ENCODE measurements around the gene WDR88.
"Not testable (repeated sequence)": the region's sequence is repeated elsewhere in the genome, so short reads cannot be mapped to it uniquely, and the experiment has no call there.

The WDR88 gene

DNA sequence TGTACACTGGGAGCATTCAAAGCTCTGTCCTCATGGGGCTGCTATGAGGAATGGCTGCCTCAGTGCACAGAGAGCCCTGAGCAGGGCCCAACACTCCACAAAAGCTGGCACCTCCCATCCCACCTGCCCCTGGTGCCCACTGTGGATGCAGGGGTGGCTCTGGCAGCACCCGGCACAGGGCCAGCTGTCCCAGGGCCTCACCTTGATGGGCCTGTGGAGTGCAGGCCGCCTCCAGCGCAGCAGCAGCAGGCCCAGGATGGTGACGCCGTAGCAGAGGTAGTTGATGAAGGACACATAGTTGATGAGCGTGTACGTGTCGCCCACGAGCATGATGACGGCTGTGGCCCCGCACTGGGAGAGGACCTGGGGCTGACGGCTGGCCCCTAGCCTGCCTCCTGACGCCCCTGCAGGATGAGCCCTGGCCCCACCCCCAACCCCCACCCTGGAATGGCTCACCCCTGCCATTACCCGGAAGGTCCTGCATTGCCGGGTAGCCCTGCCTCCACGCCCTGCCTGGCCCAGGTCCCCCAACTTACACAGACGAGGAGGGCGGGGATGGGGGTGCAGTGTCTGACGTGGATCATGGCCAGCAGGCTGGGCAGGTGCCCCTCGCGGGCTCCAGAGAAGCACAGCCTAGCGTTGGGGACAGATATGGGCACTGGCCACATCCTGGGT lies 78.5 kb downstream of the WDR88 start:
- DNase-seq (ENCODE audit: low read depth in 2 of 2), result no peak

DNA sequence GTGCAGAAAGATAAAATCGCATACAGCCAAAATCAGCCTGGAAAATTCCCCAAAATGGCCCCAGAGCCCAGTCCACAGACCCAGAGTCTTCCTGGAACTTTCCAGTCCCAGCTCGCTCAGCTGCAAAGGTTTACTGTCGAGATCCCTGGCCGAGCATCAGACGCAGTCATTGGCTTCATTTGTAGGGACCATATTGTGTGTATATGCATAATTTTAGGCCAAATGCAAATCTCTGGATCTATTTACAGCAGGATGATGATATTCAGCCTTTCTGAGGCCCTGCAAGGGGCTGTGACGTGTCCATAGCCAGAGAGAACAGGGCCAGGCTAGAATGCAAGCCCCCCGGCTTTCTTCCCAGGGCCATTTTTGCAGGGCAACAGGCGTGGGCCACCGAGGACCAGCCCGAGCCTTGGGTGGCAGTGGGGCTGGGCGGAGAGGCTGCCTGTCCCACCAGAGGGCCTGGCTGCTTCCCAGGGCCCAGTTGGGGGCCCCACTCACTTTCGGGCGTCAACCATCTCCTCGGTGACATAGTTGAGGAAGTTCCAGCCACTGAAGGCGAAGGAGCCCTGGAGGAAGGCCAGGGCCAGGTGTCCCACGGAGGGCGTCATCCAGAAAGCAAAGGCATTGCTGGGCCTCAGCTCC lies 80.0 kb downstream of the WDR88 start:
- DNase-seq (ENCODE audit: low read depth in 2 of 2), result no peak

DNA sequence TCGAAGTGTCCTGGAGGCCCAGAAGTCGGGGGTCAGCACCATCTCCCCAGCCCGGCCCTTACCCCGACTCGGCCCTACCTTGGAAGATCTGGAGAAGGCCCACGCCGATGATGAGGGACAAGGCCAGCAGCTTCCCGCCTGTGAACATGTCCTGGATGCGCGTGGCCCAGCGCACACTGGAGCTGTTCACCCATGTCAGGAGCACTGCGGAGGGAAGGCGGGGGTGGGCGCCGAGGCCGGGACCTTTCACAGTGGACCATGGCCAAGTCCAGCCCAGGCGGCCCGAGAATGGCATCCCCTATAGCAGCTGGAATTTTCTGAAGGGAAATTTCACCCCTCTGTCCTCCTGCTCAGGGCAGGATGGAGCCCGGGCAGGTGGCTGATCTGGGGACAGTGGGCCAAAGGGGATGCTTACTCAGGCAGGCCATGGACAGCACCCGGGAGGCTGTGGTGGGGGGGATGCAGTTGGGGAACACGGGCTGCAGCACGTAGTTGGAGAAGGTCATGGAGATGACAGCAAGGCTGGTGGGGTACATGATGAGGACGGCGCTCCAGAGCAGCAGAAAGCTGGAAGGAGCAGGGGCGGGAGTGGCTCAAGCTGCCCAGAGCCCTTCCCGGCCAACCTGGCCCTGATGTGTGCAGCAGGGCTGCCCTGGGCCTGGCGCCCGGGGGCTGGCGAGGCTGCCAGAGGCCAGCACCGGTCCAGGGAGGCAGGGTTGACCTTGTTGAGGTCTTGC lies 80.7 kb downstream of the WDR88 start:
- no peak for DNase-seq (ENCODE audit: low read depth in 2 of 2)

DNA sequence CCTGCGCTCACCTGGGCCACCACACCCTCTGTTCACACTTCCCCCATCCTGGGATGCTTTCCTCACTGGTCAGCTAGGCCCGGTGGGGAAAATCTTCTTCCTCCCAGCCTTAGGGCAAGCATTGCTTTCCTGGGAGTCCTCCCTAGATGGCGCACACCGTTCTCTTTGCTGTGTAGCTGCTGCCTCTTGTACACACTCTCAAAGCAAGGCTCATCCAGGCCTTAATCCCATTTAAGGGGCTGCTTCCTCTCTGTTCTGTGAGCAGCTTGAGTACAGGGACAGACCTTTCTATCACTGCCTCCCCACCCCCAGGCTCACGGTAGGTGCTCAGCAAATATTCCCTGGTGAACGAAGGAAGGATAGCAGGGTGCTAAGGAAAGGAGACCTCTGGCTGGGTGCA lies 82.7 kb downstream of the WDR88 start:
- no peak for DNase-seq (ENCODE audit: low read depth in 2 of 2)

DNA sequence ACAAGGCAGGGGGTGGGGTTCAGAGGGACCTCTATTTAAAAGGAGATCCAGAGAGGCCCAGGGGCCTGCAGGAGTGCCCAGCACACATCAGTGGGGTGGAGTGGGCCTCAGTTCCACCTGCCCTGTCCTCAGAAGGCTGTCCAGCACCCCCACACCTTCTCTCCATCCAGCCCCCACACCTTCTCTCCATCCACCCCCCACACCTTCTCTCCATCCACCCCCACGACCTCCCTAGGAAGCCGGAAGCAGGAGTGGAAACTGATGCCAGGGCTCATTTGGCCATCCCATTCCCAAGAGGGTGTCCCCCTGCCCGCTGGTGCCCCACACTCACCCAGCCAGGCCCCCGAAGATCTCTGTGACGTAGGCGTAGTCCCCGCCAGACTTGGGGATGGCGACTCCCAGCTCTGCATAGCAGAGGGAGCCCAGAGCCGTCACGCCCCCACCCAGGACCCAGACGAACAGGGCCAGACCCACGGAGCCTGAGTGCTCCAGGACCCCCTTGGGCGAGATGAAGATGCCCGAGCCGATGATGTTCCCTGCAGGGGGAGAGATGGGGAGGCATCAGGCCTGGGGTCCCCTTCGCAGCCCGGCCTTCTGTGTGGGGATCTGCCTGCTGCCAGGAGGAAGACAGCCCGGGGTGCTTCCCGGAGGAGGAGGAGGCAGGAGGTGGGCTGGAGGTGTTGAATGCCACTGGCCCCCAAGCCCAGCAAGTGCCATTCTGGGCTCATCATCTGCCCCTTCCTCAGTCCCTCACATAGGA lies 83.7 kb downstream of the WDR88 start:
- DNase-seq (ENCODE audit: low read depth in 2 of 2), result no peak

DNA sequence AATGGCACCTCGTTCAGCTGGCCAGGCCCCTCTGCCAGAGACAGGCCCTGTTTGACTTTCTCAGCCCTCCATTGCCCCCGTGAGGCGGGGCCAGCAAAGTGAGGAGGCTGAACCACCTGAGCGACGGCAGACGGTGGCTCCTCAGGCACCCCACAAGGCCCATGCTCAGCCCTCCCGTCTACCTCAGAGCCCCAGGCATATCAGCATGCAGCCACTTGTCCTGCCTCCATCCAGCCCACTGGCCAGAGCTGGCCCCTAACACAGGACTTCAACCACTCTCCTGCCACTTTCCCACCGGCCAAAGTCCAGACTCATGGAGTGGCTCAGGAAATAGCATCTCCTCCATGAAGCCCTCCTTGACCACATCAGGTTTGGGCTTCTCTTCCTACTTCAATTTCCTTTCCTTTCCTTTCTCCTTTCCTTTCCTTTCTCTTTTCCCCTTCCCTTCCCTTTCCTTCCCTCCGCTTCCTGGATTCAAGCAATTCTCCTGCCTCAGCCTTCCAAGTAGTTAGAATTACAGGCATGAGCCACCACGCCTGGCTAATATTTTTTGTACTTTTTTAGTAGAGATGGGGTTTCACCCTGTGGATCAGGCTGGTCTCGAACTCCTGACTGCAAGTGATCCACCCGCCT lies 84.4 kb downstream of the WDR88 start:
- no peak for DNase-seq (ENCODE audit: low read depth in 2 of 2)

DNA sequence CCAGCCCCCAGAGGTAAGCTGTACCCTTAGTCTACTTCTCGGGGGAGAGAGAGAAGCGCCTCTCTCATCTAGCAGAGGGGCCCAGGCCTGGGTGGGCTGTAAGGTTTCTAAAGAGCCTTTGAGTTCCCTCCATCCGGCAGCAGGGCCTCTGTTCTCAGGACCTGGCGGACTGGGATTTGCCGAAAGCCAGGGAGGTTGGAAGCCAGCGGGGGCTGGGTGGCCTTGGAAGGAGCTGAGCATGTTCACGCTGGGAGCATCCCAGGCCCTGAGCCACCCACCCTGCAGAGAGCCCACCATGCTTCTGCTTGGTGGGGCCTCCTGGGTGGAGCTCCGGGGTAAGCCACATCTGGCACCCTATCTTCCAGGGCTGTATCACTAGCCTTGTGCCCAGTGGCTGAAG lies 86.0 kb downstream of the WDR88 start:
- no peak for DNase-seq (ENCODE audit: low read depth in 2 of 2)

DNA sequence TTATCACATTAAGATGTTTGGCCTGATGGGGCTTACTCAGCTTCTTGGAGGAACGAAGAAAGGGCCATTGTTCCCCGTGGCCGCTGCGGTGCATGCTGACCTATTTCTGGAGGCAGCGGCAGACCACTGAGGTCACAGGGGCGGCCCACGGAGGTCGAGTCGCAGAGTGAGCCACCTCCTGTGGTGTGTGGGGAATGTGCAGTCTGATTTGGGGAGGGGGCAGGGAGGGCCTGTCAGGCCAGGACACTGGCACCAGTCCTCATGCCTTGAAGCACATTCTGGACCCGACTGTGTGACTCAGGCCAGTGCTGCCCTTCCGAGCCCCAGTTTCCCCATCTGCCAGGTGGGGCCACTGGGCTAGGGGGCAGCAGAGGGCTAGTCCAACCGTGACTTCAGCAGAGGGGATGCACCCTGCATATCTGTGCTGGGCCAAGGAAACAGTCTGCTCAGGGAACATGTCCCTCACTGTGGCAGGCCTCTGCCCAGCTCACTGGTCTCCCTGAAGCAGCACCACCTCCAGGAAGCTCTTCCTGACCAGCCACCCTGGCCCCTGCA lies 87.4 kb downstream of the WDR88 start:
- no peak for DNase-seq (ENCODE audit: low read depth in 2 of 2)

DNA sequence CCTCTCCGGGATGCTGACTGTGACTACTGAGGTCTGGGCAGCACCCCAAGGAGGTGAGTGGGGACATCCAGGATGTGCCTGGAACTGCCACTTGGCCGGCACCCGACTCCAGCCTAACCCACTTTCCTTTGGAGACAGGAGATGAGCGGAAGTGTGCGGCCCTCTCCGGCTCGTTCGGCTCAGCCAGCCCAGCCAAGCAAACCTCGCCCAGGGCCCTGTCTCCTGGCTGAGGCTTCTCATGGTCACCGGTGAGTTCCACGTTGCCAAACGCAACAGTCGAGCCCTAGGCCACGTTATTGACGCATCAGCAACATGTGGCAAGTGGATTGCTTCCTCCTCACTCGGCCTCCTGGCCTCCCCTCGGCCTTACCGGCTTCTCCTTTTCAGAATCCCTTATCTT lies 88.2 kb downstream of the WDR88 start:
- no peak for DNase-seq (ENCODE audit: low read depth in 2 of 2)

DNA sequence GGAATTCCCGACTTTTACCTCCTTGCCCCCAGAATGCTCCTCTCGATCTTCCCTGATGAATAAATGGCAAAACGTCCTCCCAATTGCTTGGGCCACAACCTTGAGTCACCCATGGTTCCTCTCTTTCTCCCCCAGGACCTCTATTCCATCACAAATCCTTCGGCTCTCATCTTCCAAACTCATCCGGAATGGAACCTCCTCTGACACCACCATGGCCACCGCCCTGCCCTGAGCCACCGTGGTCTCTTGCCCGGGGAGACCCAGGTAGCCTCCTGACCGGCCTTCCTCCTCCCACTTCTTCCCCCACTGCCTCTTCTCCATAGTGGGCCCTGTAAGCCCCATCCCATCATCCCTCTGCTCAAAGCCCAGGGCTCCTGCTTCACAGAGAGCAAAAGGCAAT lies 88.8 kb downstream of the WDR88 start:
- DNase-seq (ENCODE audit: low read depth in 2 of 2), result no peak

DNA sequence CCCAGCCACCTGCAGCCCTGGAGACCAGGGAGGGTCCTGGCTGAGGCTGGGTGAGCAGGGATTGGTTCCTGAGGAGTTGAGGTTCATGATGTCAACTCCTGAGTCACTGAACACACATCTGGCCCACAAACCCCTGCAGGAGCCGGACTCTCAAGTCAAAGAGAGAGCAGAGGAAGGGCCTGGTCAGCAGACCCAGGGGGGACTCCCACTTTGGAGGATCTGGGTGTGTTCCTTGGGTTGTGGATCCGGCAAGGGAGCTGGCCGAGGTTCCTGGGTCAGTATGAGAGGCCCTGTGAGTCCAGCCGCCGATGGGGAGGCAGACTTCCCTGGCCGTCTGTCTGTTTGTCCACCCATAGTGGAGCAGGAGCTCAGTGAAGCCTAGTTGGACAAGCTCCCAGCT lies 89.7 kb downstream of the WDR88 start:
- no peak for DNase-seq (ENCODE audit: low read depth in 2 of 2)

DNA sequence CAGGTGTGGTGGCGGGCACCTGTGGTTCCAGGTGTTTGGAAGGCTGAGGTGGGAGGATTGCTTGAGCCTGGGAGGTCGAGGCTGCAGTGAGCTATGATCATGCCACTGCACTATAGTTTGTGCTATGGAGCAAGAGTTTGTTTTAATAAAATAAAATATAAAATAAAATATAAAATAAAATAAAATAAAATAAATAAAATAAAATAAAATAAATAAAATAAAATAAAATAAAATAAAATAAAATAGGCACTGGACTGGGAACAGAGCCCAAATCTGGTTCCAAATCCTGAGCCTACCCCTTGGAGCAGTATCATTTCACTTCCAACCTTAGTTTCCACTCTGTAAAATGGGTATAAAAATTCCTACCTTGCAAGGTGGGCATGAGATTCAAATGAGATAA lies 90.3 kb downstream of the WDR88 start:
- DNase-seq (ENCODE audit: low read depth in 2 of 2), result not testable (repeated sequence)

DNA sequence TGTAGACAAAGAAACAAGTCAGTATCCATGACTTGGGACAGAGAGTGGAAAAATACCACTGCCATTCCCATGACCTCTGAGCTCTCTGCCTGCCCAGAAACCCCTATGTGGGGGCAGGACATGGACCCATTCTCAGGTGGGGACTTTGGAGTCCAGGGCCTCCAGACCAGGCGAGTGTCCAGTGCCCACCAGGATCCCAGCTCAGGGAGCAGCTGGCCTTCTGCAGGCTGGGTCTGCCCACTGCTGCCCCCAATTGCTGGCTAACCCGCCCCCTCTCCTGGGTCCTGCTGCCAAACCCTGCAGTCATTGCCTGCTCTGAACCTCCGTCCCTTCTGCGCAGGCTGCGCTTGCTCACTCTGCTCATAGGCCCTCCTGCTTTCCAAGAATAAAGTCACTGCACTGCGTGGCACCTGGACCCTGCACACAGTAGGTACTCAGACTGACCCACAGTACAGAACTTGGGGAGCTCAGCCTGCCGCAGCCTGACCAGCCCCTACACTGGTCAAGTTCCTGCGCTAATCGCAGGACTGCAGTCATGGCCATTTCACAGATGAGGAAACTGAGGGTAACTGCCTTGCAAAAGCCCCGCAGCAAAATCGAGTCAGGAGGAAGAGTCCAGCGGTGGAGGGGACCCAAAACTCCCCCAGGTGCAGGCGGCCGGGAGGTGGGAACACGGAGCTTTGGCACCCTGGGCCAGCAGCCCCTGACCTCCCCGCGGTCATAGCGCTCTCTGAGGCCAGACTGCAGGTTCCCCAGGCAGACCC lies 93.0 kb downstream of the WDR88 start:
- no peak for DNase-seq (ENCODE audit: low read depth in 2 of 2)

Data from stimulated activated CD4-positive, alpha-beta T cell treated with anti-CD3 and anti-CD28 coated beads, Interleukin-15, amount 100 ng/mL, for 48 hours (primary cell).